HG03575 (cell line): Measurements from ENCODE around the gene HOXA9.

Experiments used
- ATAC-seq: cut with Tn5 transposase; IDR thresholded peaks from one replicate; pipeline ENCODE4 v1.9.1; 2021; ENCODE audit not compliant: unreplicated experiment, insufficient number of reproducible peaks, low FRiP score; ENCODE audit errors: extremely low read depth

Gene HOXA9

GRCh38 chr7:27122077-27122910 is 43.0 kb downstream of the HOXA9 start:
- ATAC-seq: no peak

DNA sequence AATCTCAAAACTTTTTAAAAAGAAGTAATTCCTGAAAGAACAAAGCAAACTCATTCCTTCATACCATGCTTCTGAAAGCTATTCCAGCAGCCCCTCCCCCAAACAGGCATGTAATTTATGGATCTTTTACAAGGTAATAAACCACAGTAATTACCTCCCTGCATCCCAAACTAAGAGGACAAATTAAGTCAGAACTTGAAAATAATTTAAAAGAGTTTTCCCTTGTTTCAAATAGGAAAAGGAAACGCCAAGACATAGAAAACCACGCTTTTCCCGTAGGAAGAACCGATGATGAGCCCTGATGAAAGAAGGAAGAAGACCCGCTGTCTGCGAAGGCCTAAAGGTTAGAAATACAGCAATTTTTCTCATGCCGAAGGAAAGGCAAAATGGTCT is 43.7 kb downstream of the HOXA9 start:
- ATAC-seq: no peak

DNA sequence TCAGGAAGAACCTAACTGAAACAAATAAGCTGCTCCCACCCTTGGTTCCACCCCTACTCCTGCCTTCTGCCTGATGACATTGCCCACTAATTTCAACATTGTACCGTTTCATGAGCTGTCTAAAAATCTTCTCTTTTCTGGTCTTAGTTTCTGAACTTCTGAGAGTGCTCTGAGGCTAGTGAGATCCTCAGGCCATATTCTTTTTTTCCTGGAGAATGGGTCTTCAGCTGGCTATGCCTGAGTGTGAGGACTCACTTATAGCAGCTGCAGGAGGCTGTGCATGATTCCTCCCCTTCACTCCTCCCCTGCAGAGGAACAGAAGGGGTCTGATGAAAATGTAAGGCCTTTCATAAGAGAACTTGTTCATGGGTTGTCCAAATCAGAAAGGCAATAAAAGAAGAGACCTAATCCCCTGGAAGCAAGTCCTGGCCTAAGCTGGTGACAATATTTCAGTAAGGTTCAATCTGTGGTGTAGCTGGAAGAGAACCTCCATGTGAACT is 45.9 kb downstream of the HOXA9 start:
- no peak for ATAC-seq

DNA sequence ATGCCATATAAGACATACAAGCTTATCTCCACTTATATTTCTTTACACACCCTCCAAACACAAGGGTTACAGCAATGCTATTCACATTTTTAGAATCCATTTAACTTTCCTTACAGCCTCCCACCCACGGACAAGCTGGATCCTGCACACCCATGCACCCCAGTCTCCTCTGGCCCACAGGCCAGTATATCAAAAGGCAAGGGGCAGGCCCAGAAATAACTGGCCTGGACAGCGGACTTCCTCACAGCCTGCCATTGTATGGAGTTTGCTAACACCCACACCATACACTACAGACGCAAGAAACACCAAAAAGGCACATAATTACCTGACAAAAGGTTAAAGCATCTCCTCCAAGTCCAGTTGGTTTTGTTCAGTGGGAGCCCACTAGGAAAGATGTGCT is 46.8 kb downstream of the HOXA9 start:
- ATAC-seq: no peak

GRCh38 chr7:27117887-27118491 is 47.3 kb downstream of the HOXA9 start:
- ATAC-seq: no peak

DNA sequence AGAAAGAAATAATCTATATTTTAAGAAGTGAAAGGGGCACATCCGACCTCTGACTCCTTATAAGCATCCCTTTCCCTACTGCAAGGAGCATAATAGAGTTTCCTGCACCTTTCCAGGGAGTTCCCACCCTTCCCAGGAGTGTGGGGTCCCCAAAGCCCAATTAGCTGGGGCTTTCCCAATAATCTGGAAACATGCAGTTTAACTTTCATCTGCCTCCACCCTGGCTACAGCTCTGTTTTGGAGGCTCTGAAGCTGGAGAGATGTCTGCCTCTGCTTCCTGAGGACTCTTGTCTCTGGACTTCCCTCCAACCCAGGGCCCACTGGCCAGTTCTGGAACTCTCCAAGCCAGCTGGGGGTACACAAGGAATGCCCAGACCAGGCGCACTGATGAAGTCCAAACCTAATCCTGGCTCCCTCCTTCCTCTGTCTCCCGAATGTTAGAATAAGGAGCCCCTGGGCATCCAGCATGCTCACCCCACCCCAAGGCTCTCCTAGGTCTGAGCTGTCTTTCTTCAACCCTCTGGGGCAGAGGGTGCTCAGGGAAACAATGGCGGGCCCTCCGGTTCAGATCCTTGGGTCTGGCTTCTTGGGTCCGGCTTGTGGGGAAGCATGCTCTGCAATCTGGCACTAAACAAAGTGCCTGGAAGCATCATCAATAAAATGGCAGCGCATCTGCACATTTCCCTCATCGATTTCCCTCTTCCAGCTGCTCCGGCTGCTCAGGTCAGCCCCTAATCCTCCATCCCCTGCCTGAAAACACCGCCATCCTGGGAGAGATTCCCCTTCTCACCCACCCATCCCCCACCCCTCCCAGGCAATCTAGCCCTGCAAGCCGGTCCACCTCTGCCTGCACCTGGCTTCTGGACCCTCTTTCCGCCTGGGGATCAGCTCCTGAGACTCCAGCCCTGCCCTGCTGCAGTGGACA is 48.1 kb downstream of the HOXA9 start:
- no peak for ATAC-seq

- ATAC-seq: no peak
These were observed 49.0 kb downstream of the HOXA9 start for GRCh38 chr7:27116031-27116961.

DNA sequence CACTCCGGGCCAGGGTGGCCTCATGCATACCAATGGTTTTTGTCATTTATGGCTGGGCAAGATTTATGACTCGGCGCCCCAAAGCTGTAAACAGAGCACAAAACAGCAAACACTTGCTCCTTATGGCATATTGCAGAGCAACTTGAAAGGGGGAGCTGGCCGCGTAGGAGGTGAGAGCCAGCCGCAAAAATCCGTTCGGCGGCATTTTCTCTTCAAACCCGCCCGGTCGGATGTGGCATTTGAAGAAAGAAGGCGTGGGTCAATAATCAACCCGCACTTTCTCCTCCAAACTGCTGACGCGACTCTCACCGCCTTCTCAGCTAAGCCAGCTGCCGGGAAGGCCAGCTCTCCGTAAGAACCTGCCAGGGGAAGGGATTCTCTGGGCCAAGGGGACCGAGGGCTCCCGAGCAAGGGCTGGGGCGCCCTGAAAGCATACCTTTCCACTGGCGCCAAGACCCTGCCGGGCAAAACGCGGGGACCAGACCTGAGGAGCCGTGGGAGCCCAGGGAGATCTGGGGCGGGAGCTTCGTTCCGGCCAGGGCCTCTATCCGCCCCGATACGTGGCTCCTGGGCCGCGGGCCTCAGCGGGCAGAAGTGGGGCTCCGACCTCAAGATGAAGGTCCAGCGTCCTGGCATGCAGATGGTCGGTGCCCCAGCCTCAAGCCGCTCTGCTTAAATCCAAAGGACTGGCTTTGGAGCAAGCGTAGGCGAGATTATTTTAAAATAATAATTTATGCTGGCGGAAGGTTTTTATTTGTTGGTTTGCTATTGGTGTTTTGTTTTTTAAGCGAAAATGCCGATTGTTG is 49.9 kb downstream of the HOXA9 start:
- ATAC-seq: no peak

- no peak for ATAC-seq
These were observed 50.5 kb downstream of the HOXA9 start for GRCh38 chr7:27114881-27115220.

DNA sequence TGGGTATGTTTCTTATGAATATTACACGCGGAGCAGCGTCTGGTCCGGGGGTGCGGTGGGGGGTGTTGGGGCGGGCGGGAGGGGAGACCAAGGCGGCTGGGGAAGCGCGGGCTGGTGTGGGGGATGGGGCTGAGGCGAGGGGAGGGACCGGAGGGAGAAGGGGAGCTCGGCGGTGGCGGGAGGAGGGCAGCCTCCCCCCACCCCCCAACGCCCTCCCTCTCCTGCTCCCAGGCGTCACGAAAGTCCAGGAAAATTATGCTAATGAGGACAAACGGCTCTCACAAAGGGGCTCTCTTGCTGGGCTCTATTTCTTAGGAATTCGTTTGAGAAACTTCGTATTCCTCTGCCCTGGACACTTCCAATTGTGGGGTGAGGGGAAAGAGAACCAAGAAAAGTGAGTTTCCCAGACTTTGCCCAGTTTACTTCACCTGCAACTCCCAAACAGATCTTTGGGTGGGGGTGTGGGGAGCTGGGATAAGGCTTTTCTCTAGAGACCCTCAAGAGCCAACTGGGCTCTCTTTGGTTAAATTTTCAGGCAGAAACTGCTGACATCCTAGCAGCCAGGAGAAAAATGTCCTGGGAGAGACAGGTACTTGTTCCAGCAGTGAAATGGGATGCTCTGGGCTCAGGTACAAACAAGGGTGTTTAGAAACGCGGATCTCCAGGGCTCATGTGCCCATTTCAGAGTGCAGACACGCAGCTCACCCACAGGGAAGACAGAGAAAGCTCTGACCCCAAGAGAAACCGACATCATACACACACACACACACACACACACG is 51.2 kb downstream of the HOXA9 start:
- ATAC-seq: no peak

- ATAC-seq: no peak
These were observed 52.1 kb downstream of the HOXA9 start for GRCh38 chr7:27112955-27113949.
